Measurements from ENCODE around the gene CARMIL1.

Gene CARMIL1

GRCh38 chr6:25450469-25451198 is 171.5 kb downstream of the CARMIL1 start:
- no peak for DNase-seq

DNA sequence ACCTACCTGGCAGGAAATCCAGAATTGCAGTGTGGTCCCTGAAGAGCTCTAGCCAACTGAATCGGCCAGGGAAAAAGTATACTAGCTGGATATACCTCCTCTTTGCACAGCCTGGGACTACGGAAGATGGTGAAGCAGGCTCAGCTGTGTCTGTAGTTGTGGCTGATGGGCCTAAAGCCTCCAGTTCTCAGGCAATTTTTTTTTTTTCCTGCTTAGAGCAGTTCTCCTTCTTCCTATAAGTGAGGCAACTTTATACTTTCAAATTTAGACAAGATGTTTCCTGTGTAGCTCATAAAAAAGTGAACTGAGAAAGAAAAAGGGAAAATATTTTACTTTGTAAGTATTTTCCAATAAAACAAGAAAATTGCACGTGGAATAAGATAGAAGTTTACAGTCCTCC is 172.9 kb downstream of the CARMIL1 start:
- no peak for DNase-seq

GRCh38 chr6:25453288-25453687 is 174.1 kb downstream of the CARMIL1 start:
- DNase-seq: no peak

DNA sequence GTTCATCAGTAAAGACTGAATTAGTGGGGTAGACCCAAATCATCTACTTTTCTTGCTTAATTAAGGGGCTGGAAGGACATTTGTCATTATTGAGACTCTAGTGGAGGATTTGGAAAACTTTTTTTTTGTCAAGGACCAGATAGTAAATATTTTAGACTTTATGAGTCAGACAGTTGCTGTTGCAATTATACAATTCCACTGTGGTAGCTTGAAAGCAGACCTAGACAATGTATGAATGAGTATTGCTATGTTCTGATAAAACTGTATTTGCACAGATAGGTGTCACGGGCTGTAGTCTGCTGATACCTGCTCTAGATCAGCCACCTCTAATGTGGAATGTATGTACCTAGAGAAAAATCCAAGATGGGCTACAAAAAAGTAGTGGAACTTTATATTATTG is 175.0 kb downstream of the CARMIL1 start:
- DNase-seq: no peak

DNA sequence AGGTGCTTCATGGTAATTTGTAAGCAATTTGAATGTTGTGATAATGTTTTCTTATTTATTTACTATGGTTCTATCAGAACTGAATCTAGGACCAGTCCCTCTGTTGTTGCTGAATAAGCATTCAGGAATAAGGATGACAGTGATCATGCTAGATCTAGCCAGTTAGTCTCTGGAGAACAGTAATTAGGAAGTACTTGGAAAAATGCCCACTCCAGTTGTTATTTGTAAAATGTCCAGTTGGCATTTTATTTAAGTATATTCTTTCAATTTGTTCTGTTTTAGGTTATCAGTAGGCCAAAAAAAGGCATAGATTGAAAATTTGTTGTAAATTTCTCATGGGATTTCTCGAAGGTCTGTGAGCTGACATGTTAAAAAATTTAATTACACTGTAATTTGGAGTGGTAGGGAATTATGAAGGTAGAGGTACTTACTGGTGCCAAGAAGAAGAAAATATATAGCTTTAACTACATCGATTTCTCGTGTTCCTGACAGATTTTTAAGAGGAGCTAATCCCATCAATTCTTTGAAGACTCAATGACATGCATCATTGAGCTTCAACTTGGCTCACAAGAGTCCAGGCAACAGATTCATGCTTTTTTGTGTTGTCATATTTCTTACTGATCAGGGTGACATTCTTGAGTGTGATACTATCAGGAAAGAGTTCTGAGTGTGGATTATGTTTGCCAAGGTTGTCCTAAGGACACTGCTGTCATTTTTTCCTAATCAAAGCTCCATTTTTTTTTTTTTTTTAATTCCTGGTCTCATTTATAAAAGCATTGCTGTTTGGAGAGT is 177.3 kb downstream of the CARMIL1 start:
- no peak for DNase-seq

- no peak for DNase-seq
These were observed 178.3 kb downstream of the CARMIL1 start for GRCh38 chr6:25457516-25457915.

DNA sequence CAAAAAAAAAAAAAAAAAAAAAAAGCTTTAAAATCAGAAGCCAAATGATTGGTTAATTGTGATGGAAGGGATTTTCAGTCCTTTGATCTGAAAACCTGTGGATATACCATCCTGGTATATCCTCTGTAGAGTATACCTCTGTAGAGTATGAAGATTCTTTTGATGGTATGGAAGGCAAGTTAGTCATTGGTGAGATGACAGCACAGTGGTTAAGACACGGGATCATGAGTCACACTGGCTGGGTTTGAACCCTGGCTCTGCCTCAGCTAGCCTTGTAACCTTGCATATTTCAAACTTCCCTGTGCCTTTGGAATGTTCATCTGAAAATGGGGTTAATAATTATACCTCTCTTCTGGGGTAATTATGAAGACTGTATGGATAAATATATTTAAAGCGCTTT is 179.3 kb downstream of the CARMIL1 start:
- DNase-seq: no peak

GRCh38 chr6:25462235-25462897 is 183.2 kb downstream of the CARMIL1 start:
- no peak for DNase-seq

DNA sequence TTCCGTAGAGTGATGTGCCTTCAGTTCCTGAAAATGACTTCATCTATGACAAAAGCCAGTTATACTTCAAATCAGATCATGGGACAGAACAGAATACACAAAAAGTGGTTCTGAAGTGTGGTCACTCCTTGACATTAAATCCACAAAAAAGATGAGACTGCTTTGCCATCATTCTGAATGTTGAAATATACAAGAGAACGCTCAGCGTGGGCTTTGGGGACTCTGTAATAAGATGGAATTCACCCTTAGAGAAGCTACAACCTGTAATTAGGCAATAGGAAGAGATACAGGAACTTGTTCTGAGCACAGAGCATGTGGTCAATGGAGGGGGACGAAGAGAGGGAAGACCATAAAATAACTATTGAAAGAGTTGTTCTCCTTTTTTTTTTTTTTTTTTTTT is 184.3 kb downstream of the CARMIL1 start:
- DNase-seq: no peak

- no peak for DNase-seq
These were observed 185.1 kb downstream of the CARMIL1 start for GRCh38 chr6:25464225-25464624.

DNA sequence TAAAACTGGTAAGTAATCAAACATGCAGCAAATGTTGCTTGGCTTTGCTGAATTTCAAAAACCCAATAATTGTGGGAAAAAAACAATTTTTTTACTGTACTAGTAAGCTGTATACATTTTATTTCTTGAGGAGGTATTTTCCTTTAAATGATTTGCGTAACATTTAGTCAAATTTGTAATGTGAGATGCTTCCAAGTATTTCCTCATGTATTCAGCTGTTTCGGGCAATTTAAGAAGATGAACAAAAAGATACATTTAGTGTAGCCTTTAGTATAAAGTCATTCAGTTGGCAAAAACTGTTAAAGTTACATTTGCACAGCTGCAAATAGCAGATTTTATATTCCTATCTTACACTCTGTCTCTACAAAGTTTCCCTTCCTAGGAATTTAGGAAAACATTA is 186.8 kb downstream of the CARMIL1 start:
- DNase-seq: no peak

DNA sequence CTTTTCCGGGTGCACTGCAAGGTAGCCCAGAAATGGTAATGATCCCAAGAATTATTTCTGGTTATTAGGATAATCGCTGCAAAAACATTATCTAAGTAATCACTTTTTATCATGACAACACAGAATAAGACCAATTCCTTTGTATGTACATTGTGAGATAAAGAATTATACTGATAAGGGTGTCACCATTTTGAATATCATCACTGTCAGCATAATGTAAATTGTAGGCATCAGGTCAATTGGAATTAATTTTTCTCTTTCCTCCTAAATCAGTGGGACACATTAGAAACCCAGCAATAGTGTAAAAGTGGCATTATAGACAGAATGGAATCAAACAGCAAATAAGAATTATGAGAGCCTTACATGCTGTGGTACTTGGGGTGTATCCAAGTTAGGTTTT is 189.7 kb downstream of the CARMIL1 start:
- DNase-seq: no peak

DNA sequence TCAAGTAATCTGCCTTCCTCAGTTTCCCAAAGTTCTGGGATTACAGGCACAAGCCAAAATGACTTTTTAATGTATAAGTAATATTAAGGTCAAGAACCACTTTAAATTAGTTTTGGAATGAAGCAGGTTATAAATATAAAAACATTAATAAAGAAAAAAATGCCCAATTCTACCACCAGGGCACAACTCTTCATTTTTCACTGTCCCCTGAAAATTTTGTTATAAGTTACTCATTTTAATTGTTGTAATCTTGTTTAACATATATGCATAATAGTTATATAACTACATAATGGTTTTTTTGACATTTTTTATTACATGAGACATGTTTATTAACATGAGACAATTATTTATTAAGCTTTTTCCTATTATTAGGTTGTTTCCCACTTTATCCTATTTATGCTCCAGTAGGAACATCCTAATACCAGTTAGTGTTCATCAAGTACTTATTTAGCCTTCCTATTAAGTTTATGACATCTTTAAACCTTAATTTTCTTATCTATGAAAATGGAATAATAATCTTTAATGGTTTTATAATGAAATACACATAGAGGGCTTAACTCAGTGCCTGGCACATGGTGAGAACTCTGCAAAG is 190.7 kb downstream of the CARMIL1 start:
- DNase-seq: no peak

GRCh38 chr6:25472306-25472705 is 193.1 kb downstream of the CARMIL1 start:
- no peak for DNase-seq

DNA sequence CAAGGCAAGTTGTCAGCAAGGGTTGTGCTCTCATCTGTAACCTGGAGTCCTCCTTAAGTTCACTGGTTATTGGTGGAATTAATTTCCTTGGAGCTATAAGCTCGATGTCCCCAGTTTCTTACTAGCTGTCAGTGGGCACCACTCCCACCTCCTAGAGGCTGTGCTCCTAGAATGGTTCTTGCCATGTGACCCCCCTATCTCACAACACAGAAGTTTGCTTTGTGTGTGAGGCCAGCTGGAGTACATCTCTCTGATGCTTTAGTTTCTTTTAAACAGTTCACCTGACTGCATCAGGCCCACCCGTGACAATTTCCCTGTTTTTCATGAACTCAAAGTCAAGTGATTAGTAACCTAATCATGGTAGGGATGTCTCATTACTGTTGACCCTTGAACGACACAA is 193.7 kb downstream of the CARMIL1 start:
- DNase-seq: no peak

GRCh38 chr6:25473447-25473846 is 194.3 kb downstream of the CARMIL1 start:
- DNase-seq: no peak

GRCh38 chr6:25476126-25476525 is 197.0 kb downstream of the CARMIL1 start:
- DNase-seq: no peak

DNA sequence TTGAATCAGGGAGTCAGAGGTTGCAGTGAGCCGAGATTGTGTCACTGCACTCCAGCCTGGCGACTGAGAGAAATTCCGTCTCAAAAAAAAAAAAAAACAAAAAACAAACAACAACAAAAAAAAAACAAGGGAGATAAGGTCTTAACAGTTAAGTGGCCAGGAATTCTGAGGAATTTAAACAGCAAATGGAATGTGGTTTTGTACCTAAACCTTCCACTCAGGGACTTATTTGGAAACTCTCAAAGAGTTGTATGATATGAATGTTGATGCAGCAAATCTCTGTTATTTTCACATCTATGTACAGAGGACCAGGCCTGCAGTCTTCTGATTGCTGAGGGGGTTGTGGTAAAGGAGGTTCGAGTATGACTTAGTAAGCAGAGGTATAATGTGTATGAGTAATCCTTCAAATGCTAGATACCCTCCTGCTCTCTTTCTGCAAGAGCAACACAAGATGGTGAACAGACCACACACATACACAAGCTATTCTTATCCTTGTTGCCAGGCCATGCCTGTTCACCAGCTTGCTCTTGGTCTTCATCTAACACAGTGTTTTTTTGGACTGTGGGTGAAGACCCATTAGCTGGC is 197.9 kb downstream of the CARMIL1 start:
- no peak for DNase-seq

GRCh38 chr6:25478973-25479372 is 199.8 kb downstream of the CARMIL1 start:
- no peak for DNase-seq

DNA sequence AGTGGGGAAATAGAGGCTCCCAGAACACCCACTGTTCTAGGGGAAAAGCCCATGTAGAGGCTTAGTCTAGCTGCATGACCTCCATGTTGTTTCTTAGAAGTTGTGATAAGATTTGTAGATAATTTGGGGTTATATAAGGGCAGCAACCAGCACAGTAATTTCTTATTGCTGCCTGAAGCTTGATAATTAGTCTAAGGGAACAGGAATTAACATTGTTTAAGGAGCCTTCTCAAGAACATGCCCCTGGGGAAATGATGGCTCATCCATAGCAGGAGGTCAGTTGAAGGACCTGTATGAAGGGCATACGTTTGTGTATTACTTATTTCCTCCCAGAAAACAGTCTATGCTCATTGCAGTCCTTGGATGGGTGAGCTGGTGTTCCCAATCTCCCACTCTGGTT is 202.1 kb downstream of the CARMIL1 start:
- no peak for DNase-seq

- no peak for DNase-seq
These were observed 203.8 kb downstream of the CARMIL1 start for GRCh38 chr6:25482996-25483395.

DNA sequence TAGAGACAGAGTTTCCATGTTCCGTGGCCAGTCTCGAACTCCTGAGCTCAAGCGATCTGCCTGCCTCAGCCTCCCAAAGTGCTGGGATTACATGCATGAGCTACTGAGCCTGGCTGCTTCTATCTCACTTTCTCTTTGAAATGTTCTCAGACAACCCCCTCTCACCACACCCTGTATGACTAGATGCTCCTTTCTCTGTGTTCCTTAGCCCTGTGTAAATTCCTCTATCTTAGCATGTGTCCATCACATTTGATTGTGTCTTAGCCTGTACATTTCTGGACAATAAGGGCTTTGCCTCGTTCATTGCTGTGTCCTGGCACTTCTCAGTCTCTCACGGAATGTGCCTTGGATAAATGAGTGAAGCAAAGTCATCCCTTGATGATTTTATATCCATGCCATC is 204.8 kb downstream of the CARMIL1 start:
- DNase-seq: no peak

- DNase-seq: no peak
These were observed 205.7 kb downstream of the CARMIL1 start for GRCh38 chr6:25484900-25485299.

Measured in NCI-H510A (cell line).